H9 (cell line): Measurements from ENCODE around the gene C1QTNF1. TPM values are rescaled to one million over a fixed set of nuclear protein-coding genes. Genes with fewer than 3 reads are reported as not detected.

Experiments
- DNase-seq: peaks from one replicate; pipeline ENCODE4 v3.0.0-alpha.2; 2017
- H2AFZ ChIP-seq: one replicate; pipeline ENCODE4 v1.6.1; 2013; ENCODE audit warnings: mild to moderate bottlenecking, low read length, control low read depth, moderate library complexity
- H2AK5ac ChIP-seq: 2 replicates; pipeline ENCODE4 v1.6.1; 2013; ENCODE audit warnings: low read length, control low read depth, mixed read lengths; ENCODE audit not compliant: insufficient read length
- H2BK120ac ChIP-seq: one replicate; pipeline ENCODE4 v1.6.1; 2013; ENCODE audit warnings: low read depth, mild to moderate bottlenecking, low read length, control low read depth, inconsistent platforms; ENCODE audit not compliant: poor library complexity, severe bottlenecking
- H2BK12ac ChIP-seq: 2 replicates; pipeline ENCODE4 v1.6.1; 2013; ENCODE audit warnings: low read length, control low read depth, mixed read lengths, low read depth; ENCODE audit not compliant: insufficient read length
- H2BK15ac ChIP-seq: 2 replicates; pipeline ENCODE4 v1.6.1; 2013; ENCODE audit warnings: low read depth, low read length, control low read depth
- H2BK20ac ChIP-seq: one replicate; pipeline ENCODE4 v1.6.1; 2013; ENCODE audit warnings: low read depth, mild to moderate bottlenecking, low read length, control low read depth, inconsistent platforms; ENCODE audit not compliant: poor library complexity, severe bottlenecking
- H2BK5ac ChIP-seq: 2 replicates; pipeline ENCODE4 v1.6.1; 2013; ENCODE audit warnings: low read length, control low read depth, mixed read lengths; ENCODE audit not compliant: insufficient read length
- H3K14ac ChIP-seq: 2 replicates; pipeline ENCODE4 v1.6.1; 2013; ENCODE audit warnings: low read length, control low read depth; ENCODE audit not compliant: insufficient read depth
- H3K18ac ChIP-seq: 2 replicates; pipeline ENCODE4 v1.6.1; 2013; ENCODE audit warnings: low read depth, mild to moderate bottlenecking, mixed read lengths, low read length, control low read depth; ENCODE audit not compliant: insufficient read length
- H3K23ac ChIP-seq: 2 replicates; pipeline ENCODE4 v1.6.1; 2013; ENCODE audit warnings: low read length, control low read depth, mixed read lengths, low read depth; ENCODE audit not compliant: insufficient read length
- H3K23me2 ChIP-seq: 2 replicates; pipeline ENCODE4 v1.6.1; 2013; ENCODE audit warnings: low read depth, mild to moderate bottlenecking, mixed read lengths, low read length, control low read depth; ENCODE audit not compliant: insufficient read length, poor library complexity, severe bottlenecking
- H3K27ac ChIP-seq: 2 replicates; pipeline ENCODE4 v1.5.1; 2013; ENCODE audit warnings: low read length, control low read depth, mixed read lengths, low read depth; ENCODE audit not compliant: insufficient read length
- H3K27me3 ChIP-seq: 2 replicates; pipeline ENCODE4 v1.6.1; 2013; ENCODE audit warnings: low read length, control low read depth, inconsistent platforms; ENCODE audit not compliant: insufficient read depth
- H3K4ac ChIP-seq: 2 replicates; pipeline ENCODE4 v1.6.1; 2013; ENCODE audit warnings: low read depth, mild to moderate bottlenecking, control low read depth, inconsistent platforms, low read length, moderate library complexity
- H3K4me1 ChIP-seq: 2 replicates; pipeline ENCODE4 v1.6.1; 2013; ENCODE audit warnings: low read length, control low read depth, inconsistent platforms; ENCODE audit not compliant: insufficient read depth
- H3K4me2 ChIP-seq: 2 replicates; pipeline ENCODE4 v1.6.1; 2013; ENCODE audit warnings: low read length, control low read depth, mixed read lengths; ENCODE audit not compliant: insufficient read length, insufficient read depth
- H3K56ac ChIP-seq: 2 replicates; pipeline ENCODE4 v1.6.1; 2013; ENCODE audit warnings: low read depth, mild to moderate bottlenecking, mixed read lengths, low read length, control low read depth; ENCODE audit not compliant: insufficient read length
- H3K79me1 ChIP-seq: 2 replicates; pipeline ENCODE4 v1.6.1; 2013; ENCODE audit warnings: low read depth, mild to moderate bottlenecking, moderate library complexity, low read length, control low read depth, inconsistent platforms; ENCODE audit not compliant: insufficient read depth, poor library complexity, severe bottlenecking
- H3K79me2 ChIP-seq: 2 replicates; pipeline ENCODE4 v1.6.1; 2013; ENCODE audit warnings: low read length, control low read depth, inconsistent platforms; ENCODE audit not compliant: insufficient read depth
- H3K9ac ChIP-seq: 2 replicates; pipeline ENCODE4 v1.6.1; 2013; ENCODE audit warnings: low read length, control low read depth, mixed read lengths; ENCODE audit not compliant: insufficient read length; ENCODE audit errors: extremely low read depth
- H3K9me3 ChIP-seq: one replicate; pipeline ENCODE4 v1.6.1; 2013; ENCODE audit warnings: low read depth, low read length, inconsistent platforms; ENCODE audit not compliant: control insufficient read depth
- H3T11ph ChIP-seq: one replicate; pipeline ENCODE4 v1.6.1; 2013; ENCODE audit warnings: mild to moderate bottlenecking, low read length, control low read depth, inconsistent platforms
- H4K20me1 ChIP-seq: one replicate; pipeline ENCODE4 v1.6.1; 2013; ENCODE audit not compliant: control insufficient read depth, insufficient read length, insufficient read depth
- H4K5ac ChIP-seq: 2 replicates; pipeline ENCODE4 v1.6.1; 2013; ENCODE audit warnings: low read depth, mild to moderate bottlenecking, mixed read lengths, low read length, control low read depth; ENCODE audit not compliant: insufficient read length
- H4K8ac ChIP-seq: replicated peaks from 2 replicates; pipeline ENCODE4 v1.6.1; 2013; ENCODE audit warnings: low read length, control low read depth, mixed read lengths, low read depth; ENCODE audit not compliant: insufficient read length
- H4K91ac ChIP-seq: 2 replicates; pipeline ENCODE4 v1.6.1; 2013; ENCODE audit warnings: low read depth, mild to moderate bottlenecking, moderate library complexity, mixed read lengths, low read length, control low read depth; ENCODE audit not compliant: insufficient read length
- H3K27ac Mint-ChIP-seq, 3 experiments: 2 replicates in 2 of 3; 3 replicates in 1 of 3; pipeline ENCODE4 v1.8.0; 2020 to 2021; ENCODE audit warnings: mixed read lengths in 3 of 3, mild to moderate bottlenecking in 1 of 3, moderate library complexity in 1 of 3
- H3K27me3 Mint-ChIP-seq: 2 replicates; pipeline ENCODE4 v1.8.0; 2021; ENCODE audit warnings: low read depth, mild to moderate bottlenecking, moderate library complexity, mixed read lengths
- H3K36me3 Mint-ChIP-seq, 3 experiments: 2 replicates in 2 of 3; 3 replicates in 1 of 3; pipeline ENCODE4 v1.8.0; 2020 to 2021; ENCODE audit warnings: low read depth in 3 of 3, mixed read lengths in 3 of 3; ENCODE audit not compliant: insufficient read depth in 1 of 3
- H3K4me1 Mint-ChIP-seq, 2 experiments: 2 replicates each; pipeline ENCODE4 v1.8.0; 2020; ENCODE audit warnings: mixed read lengths in 2 of 2
- H3K4me3 Mint-ChIP-seq, 2 experiments: 2 replicates in 1 of 2; 3 replicates in 1 of 2; pipeline ENCODE4 v1.8.0; 2020 to 2021; ENCODE audit warnings: mild to moderate bottlenecking in 2 of 2, mixed read lengths in 2 of 2, moderate library complexity in 1 of 2
- H3K9me3 Mint-ChIP-seq, 2 experiments: 2 replicates in 1 of 2; 3 replicates in 1 of 2; pipeline ENCODE4 v1.8.0; 2020; ENCODE audit warnings: mild to moderate bottlenecking in 2 of 2, mixed read lengths in 2 of 2, moderate library complexity in 1 of 2
- WGBS: extraction: QIAGEN DNeasy Blood & Tissue Kit; methylation state at CpG from one replicate; pipeline ENCODE4 v1.1.7; 2013; ENCODE audit warnings: missing lambda C conversion rate, low lambda C conversion rate, mixed read lengths; ENCODE audit not compliant: insufficient read length; ENCODE audit errors: extremely low coverage; 5-methylcytosine and 5-hydroxymethylcytosine counted together
- total RNA-seq: library from RNA; stranded (reverse); gene quantifications from 2 replicates; pipeline ENCODE4 v1.2.1, GENCODE V29; 2021
- TF ChIP-seq, protein P1 (sequence below): fragments of 200-600 bp; sonication (generic); conservative IDR thresholded peaks from 3 replicates; pipeline ENCODE4 v1.8.0; 2021; ENCODE audit warnings: antibody characterized with exemption, mild to moderate bottlenecking

Gene C1QTNF1
- total RNA-seq, 1 experiment from 2014 or later, result 0.96 TPM

DNA sequence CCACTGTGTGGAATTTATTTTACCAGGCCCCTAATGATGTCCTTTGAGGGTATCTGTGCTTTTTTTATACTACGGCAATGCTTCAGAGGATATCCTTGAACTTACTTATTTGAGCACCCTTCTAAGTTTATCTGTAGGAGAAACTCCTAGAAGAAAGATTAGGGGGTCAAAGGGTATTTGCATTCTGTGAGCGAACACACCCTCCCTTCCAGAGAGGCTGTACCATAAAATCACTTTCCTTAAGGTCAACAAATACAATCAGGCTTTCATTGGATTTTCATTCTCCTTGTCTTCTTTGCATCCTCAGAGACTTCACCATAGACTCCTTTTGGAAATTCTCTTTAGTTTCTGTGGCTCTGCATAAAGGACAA lies 4.7 kb upstream of the C1QTNF1 start:
- peaks cover 12 to 16% of the 10 kb centered on the region in 2 experiments for H3K4me1 Mint-ChIP-seq

More for the DNA sequence above, 4.7 kb upstream of the C1QTNF1 start:
- Mint-ChIP-seq H3K27me3 (peaks cover 81% of the 10 kb centered on the region), H3K9me3 (peaks cover 17 to 22% of the 10 kb centered on the region in 2 experiments), H3K36me3 (peaks cover 2 to 5% (median 2%) of the 10 kb centered on the region in 3 experiments; a peak in 4 of 7 replicates), H3K4me3 (no peak overlapping the region), H3K27ac (no peak overlapping the region)
- no peak overlapping the region for H2AK5ac ChIP-seq
- no peak overlapping the region for H4K91ac ChIP-seq
- no peak overlapping the region for H4K5ac ChIP-seq
- no peak overlapping the region for H2AFZ ChIP-seq
- no peak overlapping the region for H3K4me2 ChIP-seq
- no peak overlapping the region for H3K9ac ChIP-seq
- no peak overlapping the region for H2BK120ac ChIP-seq
- H3K18ac ChIP-seq, result no peak overlapping the region
- H3K4me1 ChIP-seq, result no peaks in the 10 kb centered on the region
- TF ChIP-seq, protein P1, sequence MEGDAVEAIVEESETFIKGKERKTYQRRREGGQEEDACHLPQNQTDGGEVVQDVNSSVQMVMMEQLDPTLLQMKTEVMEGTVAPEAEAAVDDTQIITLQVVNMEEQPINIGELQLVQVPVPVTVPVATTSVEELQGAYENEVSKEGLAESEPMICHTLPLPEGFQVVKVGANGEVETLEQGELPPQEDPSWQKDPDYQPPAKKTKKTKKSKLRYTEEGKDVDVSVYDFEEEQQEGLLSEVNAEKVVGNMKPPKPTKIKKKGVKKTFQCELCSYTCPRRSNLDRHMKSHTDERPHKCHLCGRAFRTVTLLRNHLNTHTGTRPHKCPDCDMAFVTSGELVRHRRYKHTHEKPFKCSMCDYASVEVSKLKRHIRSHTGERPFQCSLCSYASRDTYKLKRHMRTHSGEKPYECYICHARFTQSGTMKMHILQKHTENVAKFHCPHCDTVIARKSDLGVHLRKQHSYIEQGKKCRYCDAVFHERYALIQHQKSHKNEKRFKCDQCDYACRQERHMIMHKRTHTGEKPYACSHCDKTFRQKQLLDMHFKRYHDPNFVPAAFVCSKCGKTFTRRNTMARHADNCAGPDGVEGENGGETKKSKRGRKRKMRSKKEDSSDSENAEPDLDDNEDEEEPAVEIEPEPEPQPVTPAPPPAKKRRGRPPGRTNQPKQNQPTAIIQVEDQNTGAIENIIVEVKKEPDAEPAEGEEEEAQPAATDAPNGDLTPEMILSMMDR, result no peak
- no peak overlapping the region for H3K4ac ChIP-seq
- no CpG with 5 or more reads among the region's 2 CpGs for WGBS
- no peaks in the 10 kb centered on the region for H4K20me1 ChIP-seq
- H4K8ac ChIP-seq, result no peak overlapping the region
- no peaks in the 10 kb centered on the region for H3K79me1 ChIP-seq
- no peak overlapping the region for H3K23ac ChIP-seq
- H3K56ac ChIP-seq, result no peak overlapping the region
- H3K9me3 ChIP-seq, result no peaks in the 10 kb centered on the region
- H2BK12ac ChIP-seq, result no peak overlapping the region
- H3K23me2 ChIP-seq, result peaks cover 7% of the 10 kb centered on the region
- H3K27ac ChIP-seq, result no peak overlapping the region
- H3K27me3 ChIP-seq, result peaks cover 25% of the 10 kb centered on the region; the same call in 1 of the 2 replicates
- H2BK15ac ChIP-seq, result no peak overlapping the region
- DNase-seq, result no peak
- no peak overlapping the region for H2BK20ac ChIP-seq
- no peak overlapping the region for H3K14ac ChIP-seq
- H2BK5ac ChIP-seq, result no peak overlapping the region
- no peaks in the 10 kb centered on the region for H3K79me2 ChIP-seq
- H3T11ph ChIP-seq, result no peak overlapping the region
